NCI-H1436 treated with DMSO at 0.1 percent for 48 hours (cell line): ENCODE measurements around the gene ACTL6B.

Source experiments
- DNase-seq: peaks from one replicate; lab custom pipeline; 2025; lab: John Stamatoyannopoulos, UW

ACTL6B gene

DNA sequence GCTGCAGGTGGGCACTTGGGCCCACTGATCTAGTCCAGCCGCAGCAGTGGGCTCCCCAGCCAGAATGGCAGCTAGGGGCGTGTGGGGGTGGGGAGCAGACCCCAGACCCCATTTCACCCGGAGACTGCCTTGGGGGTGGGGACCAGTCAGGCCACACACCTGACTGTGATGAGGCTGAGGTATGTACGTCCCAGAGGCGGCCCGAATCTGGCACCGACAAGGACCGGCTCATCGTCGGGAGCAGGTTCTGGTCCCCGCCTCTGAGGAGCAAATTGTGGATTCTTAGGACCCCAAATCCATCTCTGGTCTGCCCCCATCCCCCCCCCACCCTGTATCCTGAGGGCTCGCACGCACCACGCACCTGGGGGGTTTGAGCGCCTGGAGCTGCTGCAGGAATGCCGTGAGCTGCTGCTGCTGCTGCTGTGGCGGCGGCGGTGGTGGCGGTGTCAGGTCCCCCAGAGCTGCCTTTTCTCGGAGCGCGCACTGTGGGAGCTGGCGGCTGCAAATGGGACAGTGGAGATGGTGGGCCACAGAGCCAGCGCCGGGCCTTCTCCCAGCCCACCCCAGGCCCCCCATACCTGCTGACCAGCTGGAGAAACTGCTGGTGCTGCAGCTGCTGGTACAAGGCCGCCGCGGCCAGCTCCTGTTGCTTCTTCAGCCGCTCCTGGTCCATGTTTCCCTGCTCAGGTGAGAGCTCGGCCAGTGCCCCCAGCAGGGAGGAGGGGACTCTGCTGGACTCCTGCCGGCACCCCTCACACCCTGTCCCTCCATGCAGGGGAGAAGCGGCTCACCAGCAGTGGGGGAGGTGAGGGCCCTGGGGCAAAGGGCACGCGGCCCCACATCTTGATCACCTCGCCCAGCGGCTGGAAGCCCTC lies 27.6 kb upstream of the ACTL6B start:
- DNase-seq: no peak

DNA sequence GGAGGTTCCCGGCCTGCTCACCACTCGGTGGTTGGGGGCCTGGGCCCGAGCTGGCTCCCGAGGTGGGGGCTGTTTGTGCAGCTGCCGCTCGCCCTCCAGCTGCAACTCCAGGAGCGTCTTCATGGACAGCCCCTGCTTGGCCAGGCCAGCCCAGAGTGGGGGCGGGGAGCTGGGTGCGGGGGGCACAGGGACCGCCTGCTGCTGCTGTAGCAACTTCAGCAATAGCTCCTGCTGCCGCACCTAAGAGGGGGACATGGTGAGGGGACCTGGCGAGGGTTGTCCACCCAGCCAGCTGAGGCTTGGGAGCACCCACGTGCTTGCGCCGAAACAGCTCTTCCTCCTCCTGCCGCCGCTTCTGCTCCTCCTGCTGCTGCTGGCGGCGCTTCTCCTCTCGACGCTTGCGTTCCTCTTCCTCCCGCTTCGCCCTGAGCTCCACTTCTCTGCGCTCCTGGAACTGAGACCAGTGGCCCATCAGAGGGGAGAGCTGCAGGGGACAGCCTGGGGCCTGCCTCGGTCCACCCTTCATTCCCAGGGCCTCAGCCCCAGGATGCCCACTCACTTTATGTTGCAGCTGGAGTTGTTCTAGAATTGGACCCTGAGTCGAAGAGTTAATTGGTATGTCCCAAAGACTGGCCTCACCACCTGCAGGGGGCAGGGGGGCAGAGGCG lies 26.9 kb upstream of the ACTL6B start:
- DNase-seq: no peak

DNA sequence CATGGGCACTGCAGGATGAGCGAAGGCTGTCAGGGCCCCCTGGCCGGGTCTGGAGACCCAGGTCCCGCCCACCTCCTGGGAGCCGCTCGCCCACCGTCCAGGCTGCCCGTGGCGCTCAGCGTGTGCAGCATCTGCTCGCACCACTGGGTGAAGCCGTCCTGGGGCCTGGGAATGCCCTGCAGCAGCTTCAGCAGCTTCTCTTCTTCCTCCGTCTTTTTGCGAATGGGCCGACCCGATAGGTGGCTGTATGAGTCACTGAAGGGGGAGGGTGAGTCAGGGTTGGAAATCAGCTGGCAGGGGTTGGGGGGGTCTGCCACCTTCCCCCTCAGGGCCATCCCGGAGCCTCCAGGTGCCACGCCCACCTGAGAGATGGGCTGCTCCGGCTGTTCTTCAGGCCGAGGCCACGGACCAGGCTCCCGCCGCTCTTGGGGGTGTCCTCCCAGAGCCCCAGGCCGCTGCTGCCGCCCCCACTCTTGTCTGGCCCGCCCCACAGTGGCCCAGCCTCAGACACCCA lies 26.0 kb upstream of the ACTL6B start:
- no peak for DNase-seq

GRCh38 chr7:100681491-100682227 lies 25.4 kb upstream of the ACTL6B start:
- DNase-seq: no peak

GRCh38 chr7:100680576-100681271 lies 24.5 kb upstream of the ACTL6B start:
- no peak for DNase-seq

DNA sequence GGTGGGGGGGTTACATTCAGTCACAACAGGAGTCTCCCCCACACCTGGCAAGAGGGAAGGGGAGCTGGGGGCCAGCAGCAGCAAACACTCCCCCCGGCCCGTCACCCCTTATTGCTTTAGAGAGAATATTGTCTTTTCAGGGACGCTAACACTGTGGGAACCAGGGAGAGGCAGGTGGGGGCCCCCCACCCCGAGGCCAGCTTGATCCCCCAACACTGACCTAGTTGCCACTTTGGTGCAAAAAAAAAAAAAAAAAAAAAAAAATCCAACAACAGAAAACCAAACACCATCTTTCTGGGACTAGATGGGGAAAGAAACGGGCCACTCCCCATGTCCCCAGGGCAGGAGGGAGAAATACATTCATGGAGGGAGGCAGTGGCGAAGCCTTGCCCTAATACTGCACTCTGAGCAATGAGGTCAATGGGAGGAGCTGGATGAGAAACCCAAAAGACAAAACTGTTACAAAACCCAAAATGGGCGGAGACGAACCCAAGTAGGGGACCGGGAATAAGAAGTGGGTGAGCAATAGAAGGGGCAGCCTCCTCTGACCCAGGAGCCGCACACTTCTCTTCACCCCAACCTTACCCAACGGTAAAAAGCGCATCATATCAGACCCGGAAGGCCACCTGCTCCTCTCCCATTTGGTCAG lies 23.8 kb upstream of the ACTL6B start:
- DNase-seq: no peak

- DNase-seq: no peak
Observed at GRCh38 chr7:100679129-100679926, 23.1 kb upstream of the ACTL6B start.

GRCh38 chr7:100678291-100678984 lies 22.2 kb upstream of the ACTL6B start:
- DNase-seq: no peak

- no peak for DNase-seq
Observed at GRCh38 chr7:100677308-100678267, 21.3 kb upstream of the ACTL6B start.

- no peak for DNase-seq
Observed at GRCh38 chr7:100676501-100677306, 20.5 kb upstream of the ACTL6B start.

DNA sequence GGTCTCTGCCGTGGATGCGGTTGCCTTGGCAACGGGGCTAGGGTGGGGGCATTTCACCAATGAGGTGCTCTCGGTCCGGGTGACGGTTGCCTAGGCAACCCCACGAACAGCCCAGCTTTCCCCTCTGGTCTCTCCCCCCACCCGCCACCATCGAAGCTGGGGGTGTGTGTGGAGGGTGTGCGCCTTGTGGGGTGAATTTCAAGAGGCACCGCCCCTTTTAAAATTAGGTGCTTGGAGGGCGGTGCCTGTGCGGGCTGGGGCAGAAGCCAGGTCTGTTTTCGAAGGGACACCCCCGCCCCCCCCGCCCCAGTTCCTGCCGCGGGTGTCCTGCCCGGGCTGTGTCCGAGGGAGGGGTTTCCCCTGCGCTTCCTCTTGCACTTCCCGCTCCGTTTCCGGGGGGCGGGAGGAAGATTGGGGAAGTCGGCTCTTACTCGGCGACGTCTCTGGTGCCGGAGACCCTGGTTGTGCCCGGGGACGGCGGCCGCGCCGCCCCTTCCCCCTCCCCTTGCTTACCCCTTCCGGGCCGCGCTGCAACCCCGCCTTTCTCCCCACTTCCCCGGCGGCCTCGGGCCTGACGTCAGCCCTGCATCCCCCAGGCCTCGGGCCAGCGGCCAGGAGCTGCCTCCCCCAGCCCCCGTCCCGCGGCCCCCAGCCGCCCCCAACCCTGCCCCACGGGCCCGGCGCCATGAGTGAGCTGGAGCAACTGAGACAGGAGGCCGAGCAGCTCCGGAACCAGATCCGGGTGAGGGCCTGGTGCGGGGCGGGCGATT lies 19.5 kb upstream of the ACTL6B start:
- DNase-seq: no peak

DNA sequence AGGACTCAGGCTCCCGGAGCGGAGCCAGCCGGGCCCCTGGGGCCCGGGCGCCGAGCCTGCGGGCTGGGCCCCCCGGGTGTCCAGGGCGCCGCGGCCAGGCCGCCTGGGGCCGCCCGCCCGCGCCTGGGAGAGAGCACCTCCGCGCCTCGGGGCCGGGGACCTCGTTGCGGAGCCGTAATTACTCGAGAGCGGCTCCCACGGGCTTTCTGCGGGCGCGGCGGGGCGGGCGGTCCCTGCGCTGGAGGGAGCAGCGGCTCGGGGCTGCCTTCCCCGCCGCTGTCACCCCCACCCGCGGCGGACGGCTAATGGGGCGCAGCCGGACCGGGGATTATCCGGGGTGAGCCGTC lies 18.8 kb upstream of the ACTL6B start:
- no peak for DNase-seq

DNA sequence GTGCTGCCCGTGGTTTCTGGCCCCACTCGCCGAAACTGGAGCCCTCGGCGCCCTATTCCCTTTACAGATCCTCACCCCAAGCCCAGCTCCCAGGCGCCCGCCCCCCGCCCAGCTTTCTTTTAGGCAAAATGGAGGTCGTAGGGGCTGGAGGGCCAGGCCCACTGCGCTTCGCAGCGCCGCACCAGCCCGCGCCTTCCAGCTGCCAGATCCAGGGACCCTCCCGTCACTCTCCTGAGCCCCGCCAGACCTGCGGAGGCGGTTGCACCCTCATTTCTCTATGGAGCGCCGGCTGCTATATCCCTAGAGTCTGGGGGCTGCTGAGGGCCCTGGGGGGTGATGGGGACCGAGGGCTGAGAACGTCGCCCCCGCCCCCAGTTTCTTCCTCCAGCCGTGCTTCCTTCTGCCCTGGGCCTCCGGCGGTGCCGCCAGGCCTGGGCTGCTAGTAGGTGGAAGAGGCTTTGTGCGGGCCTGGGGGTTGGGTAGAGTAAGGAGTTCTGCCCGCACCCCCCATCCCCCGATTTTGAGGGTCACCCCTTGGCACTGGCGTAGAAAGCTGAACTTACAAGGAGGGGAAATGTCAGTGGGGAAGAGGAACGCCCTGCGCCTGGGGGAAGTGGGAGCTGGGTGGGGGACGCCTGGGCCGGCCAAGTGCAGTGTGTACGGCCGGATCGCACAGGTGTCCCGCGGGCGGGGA lies 18.3 kb upstream of the ACTL6B start:
- DNase-seq: no peak

DNA sequence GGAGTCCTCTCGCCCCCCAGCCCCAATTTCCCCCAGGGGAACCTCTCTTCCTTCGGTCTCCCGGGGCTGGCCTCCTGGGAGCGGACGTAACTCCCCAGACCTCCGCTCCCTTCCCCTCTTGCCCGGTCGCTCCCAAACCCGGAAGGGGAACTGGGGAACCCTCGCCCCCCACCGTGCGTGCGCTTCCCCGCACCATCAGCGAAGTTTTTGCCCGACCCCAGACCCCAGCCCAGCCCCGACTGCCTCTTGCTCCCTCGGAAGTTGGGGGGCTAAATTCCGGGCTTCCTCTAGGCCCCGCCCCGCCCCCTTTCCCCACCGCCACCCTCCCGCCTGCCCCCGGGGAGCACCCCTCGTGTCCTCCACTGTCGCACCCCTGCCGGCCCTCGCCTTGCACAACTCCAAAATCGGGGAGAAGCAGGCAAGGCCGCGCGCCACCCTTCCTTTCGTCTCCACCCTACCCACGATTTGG lies 17.7 kb upstream of the ACTL6B start:
- DNase-seq: no peak

GRCh38 chr7:100673302-100673941 lies 17.2 kb upstream of the ACTL6B start, which contains the start of gene GNB2:
Gene GNB2 (plus strand): TSS chr7:100673740. CDS start chr7:100676266, 2,526 bp downstream.
- DNase-seq: peak; percentile 77
